Measurements from ENCODE around the gene SCFD1.

SCFD1 gene

DNA sequence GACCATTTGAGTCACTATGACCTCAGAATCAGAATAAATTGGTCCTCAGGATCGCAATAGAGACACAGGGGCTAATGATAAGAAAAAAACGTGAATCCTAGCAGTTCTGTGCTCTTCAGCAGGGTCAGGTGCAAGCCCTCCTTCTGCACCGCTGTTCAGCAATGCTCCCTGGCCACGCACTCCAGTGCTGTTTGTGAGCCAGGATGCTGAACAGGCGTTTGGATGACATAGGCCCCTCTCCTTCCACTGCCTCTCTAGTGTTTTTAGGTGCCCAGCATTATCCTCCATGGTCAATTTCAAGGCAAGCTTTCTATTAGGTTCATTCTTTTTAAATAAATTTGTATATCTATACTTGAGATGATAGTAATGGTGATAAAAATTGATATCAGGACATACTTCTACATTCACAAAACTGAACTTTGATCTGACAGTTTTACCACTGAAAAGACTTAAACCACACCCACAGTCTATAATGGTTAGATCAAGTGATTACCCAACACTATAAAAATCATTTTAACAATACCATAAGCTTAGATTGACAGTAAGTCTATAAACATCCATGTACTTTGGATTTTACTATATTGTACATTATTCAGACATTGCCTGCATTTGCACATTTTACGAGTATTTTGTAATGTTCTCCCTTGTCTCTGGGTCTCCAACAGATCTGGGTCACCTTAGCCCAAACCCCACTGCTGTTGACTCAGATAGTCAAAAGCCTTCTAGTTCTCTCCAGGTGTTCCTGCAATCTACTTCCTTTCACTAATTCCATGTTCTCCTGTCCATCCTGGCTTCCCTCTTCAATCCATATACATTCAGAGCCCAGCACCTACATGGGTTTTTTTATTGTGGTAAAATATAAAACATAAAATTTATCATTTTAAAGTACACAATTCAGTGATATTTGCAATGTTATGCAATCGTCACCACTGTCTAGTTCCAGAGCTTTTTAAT lies 137.3 kb downstream of the SCFD1 start:
- no peak for DNase-seq

DNA sequence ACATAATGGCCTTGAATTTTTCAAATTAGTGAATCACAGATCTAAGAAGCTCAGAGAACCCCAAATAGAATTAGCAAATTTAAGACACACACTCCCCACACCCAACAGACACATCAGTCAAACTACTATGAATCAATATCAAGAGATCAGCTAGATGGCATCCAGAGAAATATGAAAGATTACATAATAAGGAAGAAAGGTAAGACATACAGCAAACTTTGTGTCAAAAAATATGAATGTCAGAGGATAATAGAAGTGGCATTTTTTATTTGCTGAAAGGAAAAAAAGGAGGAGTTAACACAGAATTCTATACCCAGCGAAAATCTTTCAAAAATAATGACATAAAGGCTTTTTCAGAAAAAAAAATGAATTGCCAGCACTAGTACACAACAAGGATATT lies 141.8 kb downstream of the SCFD1 start:
- DNase-seq = no peak

DNA sequence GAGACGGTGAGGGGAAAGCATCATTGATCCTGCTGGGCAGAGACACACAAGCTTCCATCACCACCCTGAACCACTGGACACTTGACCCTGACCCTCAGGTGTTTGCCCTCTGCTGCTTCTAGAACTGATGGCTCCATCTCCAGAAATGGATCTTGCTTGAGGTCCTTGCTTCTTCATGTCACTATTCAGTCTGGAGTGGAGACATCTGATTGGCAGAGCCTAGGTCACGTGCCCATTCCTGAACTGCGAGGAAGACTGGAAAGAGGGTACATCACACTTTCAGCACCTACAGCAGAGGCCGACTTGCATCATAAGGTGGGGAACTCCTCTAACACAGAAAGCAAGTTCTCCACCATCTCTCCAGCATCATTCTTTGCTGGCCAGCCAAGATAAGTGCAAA lies 145.5 kb downstream of the SCFD1 start:
- no peak for DNase-seq

DNA sequence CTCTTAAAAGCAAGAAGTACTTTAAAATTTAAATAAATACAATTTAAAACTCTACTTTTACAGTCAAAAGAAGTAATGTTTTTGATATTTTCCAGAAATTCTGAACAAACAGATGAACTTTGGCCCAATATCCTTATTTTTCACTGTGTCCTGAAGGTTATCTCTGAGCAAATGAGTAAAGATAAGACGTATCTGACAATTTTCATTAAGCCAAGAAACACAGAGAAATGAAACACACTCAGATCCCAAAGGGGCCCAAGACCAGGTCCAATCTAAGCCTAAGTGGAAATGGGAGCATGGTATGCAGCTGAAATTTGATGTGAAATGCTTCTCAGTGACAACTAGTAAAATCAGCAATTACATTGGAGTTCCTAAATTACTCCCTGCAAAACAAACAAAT lies 146.7 kb downstream of the SCFD1 start:
- DNase-seq = no peak

DNA sequence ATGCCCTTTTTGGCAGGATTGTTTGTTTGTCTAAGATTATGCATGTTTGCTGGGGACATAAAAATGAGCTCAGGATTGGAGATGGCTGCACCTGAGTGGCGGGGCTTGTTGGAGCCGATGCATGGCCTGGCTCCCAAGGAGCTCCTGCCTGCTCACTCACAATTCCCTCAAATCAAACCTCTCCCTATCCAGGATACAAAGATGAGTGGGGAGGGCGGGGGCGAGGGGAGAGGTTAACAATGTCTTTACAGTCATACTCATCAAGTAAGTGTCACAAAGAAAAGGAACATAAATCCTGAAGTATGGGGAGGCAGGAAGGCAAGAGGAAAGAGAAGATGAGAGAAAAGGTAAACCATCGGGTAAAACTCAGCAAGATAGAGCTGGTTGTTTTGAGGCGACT lies 148.3 kb downstream of the SCFD1 start:
- no peak for DNase-seq

DNA sequence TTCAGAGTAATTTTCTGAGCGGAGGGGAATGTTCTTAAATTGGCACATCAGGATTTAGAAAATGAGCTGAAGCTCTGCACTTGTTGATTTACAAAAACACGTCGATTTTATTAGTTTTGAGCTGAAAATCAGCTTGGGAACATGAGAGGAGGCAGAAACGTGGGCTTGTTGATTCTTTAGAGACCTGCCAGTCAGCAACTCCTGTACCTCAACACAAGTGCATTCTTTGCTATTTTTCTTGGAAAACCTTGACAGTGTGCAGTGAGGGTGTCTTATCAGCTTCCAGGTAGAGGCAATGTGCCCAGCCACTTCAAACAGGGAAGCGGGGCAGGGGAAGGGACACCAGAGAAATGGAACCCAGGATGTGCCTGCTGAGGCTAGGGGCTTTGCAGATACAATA lies 149.5 kb downstream of the SCFD1 start:
- DNase-seq = no peak

DNA sequence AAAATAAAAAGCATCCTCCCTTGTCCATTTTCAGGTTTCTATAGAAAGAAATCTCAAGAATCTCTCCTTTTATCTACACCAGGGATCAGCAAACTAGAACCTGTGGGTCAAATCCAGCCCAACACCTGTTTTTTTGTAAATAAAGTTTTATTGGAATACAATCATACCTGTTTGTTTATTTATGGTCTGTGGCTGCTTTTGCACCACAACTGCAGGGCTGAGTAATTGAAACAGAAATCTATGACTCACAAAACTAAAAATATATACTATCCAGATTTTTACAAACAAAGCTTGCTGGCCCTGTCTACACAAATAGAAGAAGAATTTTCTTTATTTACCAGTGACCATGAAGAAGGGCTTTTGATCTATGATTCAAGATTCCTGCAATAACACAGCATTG lies 157.1 kb downstream of the SCFD1 start:
- no peak for DNase-seq

All from activated CD4-positive, alpha-beta T cell treated with anti-CD3 and anti-CD28 coated beads for 4 hours (primary cell).